ENCODE measurements around the gene MAGED1.

Gene MAGED1

DNA sequence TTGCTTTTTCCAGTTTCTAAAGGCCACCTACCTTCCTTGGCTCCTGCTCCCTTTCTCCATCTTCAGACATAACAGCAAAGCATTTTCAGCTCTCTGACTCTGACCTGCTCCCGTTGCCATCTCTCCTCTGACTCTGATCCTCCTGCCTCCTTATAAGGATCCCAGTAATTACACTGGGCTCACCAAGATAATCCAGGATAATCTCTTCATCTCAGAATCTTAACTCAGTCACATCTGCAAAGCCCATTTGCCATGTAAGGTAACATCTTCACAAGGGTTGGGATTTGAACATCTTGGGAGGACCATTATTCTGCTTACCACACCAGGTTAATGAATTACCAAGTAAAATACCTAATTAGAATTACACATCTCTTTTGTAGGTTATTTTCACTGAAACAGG lies 41.3 kb upstream of the MAGED1 start:
- Histone ChIP-seq H3K4me2 (ENCODE audit: insufficient read depth, low read length) (no peak overlapping the region), H3K4me1 (ENCODE audit: insufficient read depth, low read length) (no peaks in the 10 kb centered on the region), H3K4me3 (ENCODE audit: low read depth in 1 of 2, low read length in 2 of 2) (no peak overlapping the region), H3K9me3 (ENCODE audit: insufficient read depth, low read length, severe bottlenecking) (no peaks in the 10 kb centered on the region), H3K36me3 (ENCODE audit: insufficient read depth, low read length) (no peaks in the 10 kb centered on the region), H3K9ac (ENCODE audit: low read depth, low read length) (no peak overlapping the region), H3K27ac (ENCODE audit: low read length) (no peak overlapping the region), H4K20me1 (ENCODE audit: insufficient read depth, low read length) (no peaks in the 10 kb centered on the region), H2AFZ (ENCODE audit: low read depth, low read length) (no peak overlapping the region), H3K79me2 (ENCODE audit: insufficient read depth, low read length) (no peaks in the 10 kb centered on the region), H3K27me3 (ENCODE audit: insufficient read depth, low read length, poor library complexity) (no peaks in the 10 kb centered on the region)
- DNase-seq = no peak
- ATAC-seq (ENCODE audit: insufficient read depth, low read depth) = no peak
- TF ChIP-seq EZH2 (IDR thresholded peaks at IDR 0.05; ENCODE audit: borderline replicate concordance, low read depth, low read length, severe bottlenecking) = no peak
- no peak for TF ChIP-seq CTCF (IDR thresholded peaks at IDR 0.05; ENCODE audit: borderline replicate concordance, extremely low read depth, low read length, poor library complexity, severe bottlenecking)

- ATAC-seq (ENCODE audit: insufficient read depth, low read depth) = no peak
- TF ChIP-seq EZH2 (IDR thresholded peaks at IDR 0.05; ENCODE audit: borderline replicate concordance, low read depth, low read length, severe bottlenecking) (no peak), CTCF (IDR thresholded peaks at IDR 0.05; ENCODE audit: borderline replicate concordance, extremely low read depth, low read length, poor library complexity, severe bottlenecking) (no peak)
- H2AFZ ChIP-seq (ENCODE audit: low read depth, low read length) = no peak overlapping the region
- no peak overlapping the region for H3K4me2 ChIP-seq (ENCODE audit: insufficient read depth, low read length)
- H3K9me3 ChIP-seq (ENCODE audit: insufficient read depth, low read length, severe bottlenecking) = no peaks in the 10 kb centered on the region
- H3K27me3 ChIP-seq (ENCODE audit: insufficient read depth, low read length, poor library complexity) = no peaks in the 10 kb centered on the region
- H4K20me1 ChIP-seq (ENCODE audit: insufficient read depth, low read length) = no peaks in the 10 kb centered on the region
- H3K4me3 ChIP-seq (ENCODE audit: low read depth in 1 of 2, low read length in 2 of 2) = no peak overlapping the region
- no peaks in the 10 kb centered on the region for H3K36me3 ChIP-seq (ENCODE audit: insufficient read depth, low read length)
- H3K9ac ChIP-seq (ENCODE audit: low read depth, low read length) = no peak overlapping the region
- H3K4me1 ChIP-seq (ENCODE audit: insufficient read depth, low read length) = no peaks in the 10 kb centered on the region
- H3K79me2 ChIP-seq (ENCODE audit: insufficient read depth, low read length) = no peaks in the 10 kb centered on the region
- no peak overlapping the region for H3K27ac ChIP-seq (ENCODE audit: low read length)
- DNase-seq = no peak
Measured at GRCh38 chrX:51852621-51853020, 40.8 kb upstream of the MAGED1 start.

GRCh38 chrX:51853251-51853650 lies 40.2 kb upstream of the MAGED1 start:
- H3K4me1 ChIP-seq (ENCODE audit: insufficient read depth, low read length) = no peaks in the 10 kb centered on the region
- no peaks in the 10 kb centered on the region for H3K9me3 ChIP-seq (ENCODE audit: insufficient read depth, low read length, severe bottlenecking)
- H3K27ac ChIP-seq (ENCODE audit: low read length) = no peak overlapping the region
- no peak overlapping the region for H3K4me2 ChIP-seq (ENCODE audit: insufficient read depth, low read length)
- DNase-seq (no peak), ATAC-seq (ENCODE audit: insufficient read depth, low read depth) (no peak)
- no peaks in the 10 kb centered on the region for H3K27me3 ChIP-seq (ENCODE audit: insufficient read depth, low read length, poor library complexity)
- no peaks in the 10 kb centered on the region for H3K36me3 ChIP-seq (ENCODE audit: insufficient read depth, low read length)
- no peaks in the 10 kb centered on the region for H3K79me2 ChIP-seq (ENCODE audit: insufficient read depth, low read length)
- no peak overlapping the region for H3K4me3 ChIP-seq (ENCODE audit: low read depth in 1 of 2, low read length in 2 of 2)
- H3K9ac ChIP-seq (ENCODE audit: low read depth, low read length) = no peak overlapping the region
- no peak overlapping the region for H2AFZ ChIP-seq (ENCODE audit: low read depth, low read length)
- TF ChIP-seq EZH2 (IDR thresholded peaks at IDR 0.05; ENCODE audit: borderline replicate concordance, low read depth, low read length, severe bottlenecking) = no peak
- TF ChIP-seq CTCF (IDR thresholded peaks at IDR 0.05; ENCODE audit: borderline replicate concordance, extremely low read depth, low read length, poor library complexity, severe bottlenecking) = no peak
- no peaks in the 10 kb centered on the region for H4K20me1 ChIP-seq (ENCODE audit: insufficient read depth, low read length)

DNA sequence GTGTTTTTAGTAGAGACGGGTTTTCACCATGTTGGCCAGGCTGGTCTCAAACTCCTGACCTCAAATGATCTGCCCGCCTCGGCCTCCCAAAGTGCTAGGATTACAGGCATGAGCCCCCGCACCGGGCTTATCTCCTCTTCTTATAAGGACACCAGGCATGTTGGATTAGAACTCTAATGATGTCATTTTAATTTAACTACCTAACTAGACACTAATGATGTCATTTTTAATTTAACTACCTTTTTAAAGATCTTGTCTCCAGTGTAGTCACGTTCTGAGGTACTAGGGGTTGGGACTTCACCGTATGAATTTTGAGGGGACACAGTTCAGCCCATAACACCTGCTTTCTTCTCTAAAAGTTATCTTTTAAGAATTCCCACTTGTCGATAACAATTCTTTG lies 37.7 kb upstream of the MAGED1 start:
- H3K9me3 ChIP-seq (ENCODE audit: insufficient read depth, low read length, severe bottlenecking) = no peaks in the 10 kb centered on the region
- no peaks in the 10 kb centered on the region for H3K27me3 ChIP-seq (ENCODE audit: insufficient read depth, low read length, poor library complexity)
- H3K27ac ChIP-seq (ENCODE audit: low read length) = no peak overlapping the region
- H3K4me2 ChIP-seq (ENCODE audit: insufficient read depth, low read length) = no peak overlapping the region
- H2AFZ ChIP-seq (ENCODE audit: low read depth, low read length) = no peak overlapping the region
- no peaks in the 10 kb centered on the region for H3K36me3 ChIP-seq (ENCODE audit: insufficient read depth, low read length)
- ATAC-seq (ENCODE audit: insufficient read depth, low read depth) (no peak), DNase-seq (no peak)
- TF ChIP-seq EZH2 (IDR thresholded peaks at IDR 0.05; ENCODE audit: borderline replicate concordance, low read depth, low read length, severe bottlenecking) (no peak), CTCF (IDR thresholded peaks at IDR 0.05; ENCODE audit: borderline replicate concordance, extremely low read depth, low read length, poor library complexity, severe bottlenecking) (no peak)
- H4K20me1 ChIP-seq (ENCODE audit: insufficient read depth, low read length) = no peaks in the 10 kb centered on the region
- no peak overlapping the region for H3K9ac ChIP-seq (ENCODE audit: low read depth, low read length)
- no peak overlapping the region for H3K4me3 ChIP-seq (ENCODE audit: low read depth in 1 of 2, low read length in 2 of 2)
- no peaks in the 10 kb centered on the region for H3K79me2 ChIP-seq (ENCODE audit: insufficient read depth, low read length)
- H3K4me1 ChIP-seq (ENCODE audit: insufficient read depth, low read length) = no peaks in the 10 kb centered on the region

Measured in DND-41 (cell line).